CD4-positive, alpha-beta T cell (primary cell): ENCODE results near the gene ARID1B. TPM values are rescaled to one million over a fixed set of nuclear protein-coding genes. Genes with fewer than 3 reads are reported as not detected.

Source experiments
- ATAC-seq: fragments of 200-7000 bp; cut with Tn5 transposase; one replicate; pipeline ENCODE4 v1.10.0; 2022; ENCODE audit warnings: mild to moderate bottlenecking; ENCODE audit not compliant: poor library complexity
- CTCF ChIA-PET: fragments of 350-600 bp; sonication (Branson Sonifier 250); formaldehyde crosslinking; loops from one replicate; lab custom pipeline; 2021; ENCODE audit warnings: antibody characterized with exemption, inconsistent platforms; lab: Charles Lee
- POLR2A ChIA-PET: fragments of 350-600 bp; sonication (Branson Sonifier 250); formaldehyde crosslinking; loops from one replicate; lab custom pipeline; 2021; ENCODE audit warnings: antibody characterized with exemption, inconsistent platforms; lab: Charles Lee
- DNase-seq, 14 experiments: peaks; one replicate each; pipeline ENCODE4 v3.0.0-alpha.2; 2013 to 2020; ENCODE audit warnings: mixed read lengths in 2 of 14
- H3K27ac ChIP-seq, 2 donors: one replicate each; pipeline versions ENCODE4 v1.5.1 to v1.7.0; 2013; ENCODE audit warnings: low read length in 2 of 2, low read depth in 1 of 2, mild to moderate bottlenecking in 1 of 2
- H3K27me3 ChIP-seq, 2 experiments: 1 replicate in 1 of 2; 2 replicates in 1 of 2; pipeline versions ENCODE4 v1.6.1 to v1.7.0; 2013; ENCODE audit warnings: low read length in 2 of 2, control low read depth in 1 of 2, mild to moderate bottlenecking in 1 of 2, moderate library complexity in 1 of 2; ENCODE audit not compliant: insufficient read depth in 2 of 2, control insufficient read depth in 1 of 2
- H3K36me3 ChIP-seq: one replicate; pipeline ENCODE4 v1.6.1; 2013; ENCODE audit warnings: low read length, control low read depth; ENCODE audit not compliant: insufficient read depth
- H3K4me1 ChIP-seq: one replicate; pipeline ENCODE4 v1.6.1; 2013; ENCODE audit warnings: low read length, control low read depth; ENCODE audit not compliant: insufficient read depth
- H3K4me3 ChIP-seq: one replicate; pipeline ENCODE4 v1.5.1; 2013; ENCODE audit warnings: mild to moderate bottlenecking, low read length, moderate library complexity
- H3K9me3 ChIP-seq, 2 experiments: 1 replicate in 1 of 2; 2 replicates in 1 of 2; pipeline versions ENCODE4 v1.6.1 to v1.7.0; 2013; ENCODE audit warnings: low read length in 2 of 2, mild to moderate bottlenecking in 2 of 2, control low read depth in 1 of 2, moderate library complexity in 1 of 2; ENCODE audit not compliant: control insufficient read depth in 1 of 2, insufficient read depth in 1 of 2
- H3K27ac Mint-ChIP-seq: one replicate; pipeline ENCODE4 v1.8.0; 2020; ENCODE audit warnings: mixed read lengths
- H3K27me3 Mint-ChIP-seq: one replicate; pipeline ENCODE4 v1.8.0; 2021; ENCODE audit warnings: mixed read lengths
- H3K36me3 Mint-ChIP-seq: one replicate; pipeline ENCODE4 v1.8.0; 2021; ENCODE audit warnings: low read depth, mixed read lengths
- H3K4me1 Mint-ChIP-seq: one replicate; pipeline ENCODE4 v1.8.0; 2021; ENCODE audit warnings: low read depth, mixed read lengths
- H3K4me3 Mint-ChIP-seq: one replicate; pipeline ENCODE4 v1.8.0; 2020; ENCODE audit warnings: mild to moderate bottlenecking, mixed read lengths
- H3K9me3 Mint-ChIP-seq: one replicate; pipeline ENCODE4 v1.8.0; 2020; ENCODE audit warnings: mixed read lengths
- intact Hi-C, 2 experiments: fragments of 100-400 bp; cut with DNase I in 1 of 2; cut with micrococcal nuclease in 1 of 2; formaldehyde crosslinking; loops; one replicate each; pipeline versions ENCODE4 v1.15.1 to v1.9.0; 2023 to 2025; cut with DNase I, micrococcal nuclease
- total RNA-seq, 174 experiments: library from RNA in 2 of 174; stranded (reverse) in 2 of 174; gene quantifications; one replicate each; pipeline ENCODE4 v1.2.3 and lab custom pipeline; 2021 to 2026
- TF ChIP-seq, protein P1 (sequence below): fragments of 200-600 bp; IDR thresholded peaks from one replicate; pipeline ENCODE4 v1.8.0; 2022; ENCODE audit warnings: antibody characterized with exemption, mild to moderate bottlenecking

The ARID1B gene
- total RNA-seq, 2 experiments from 2014 or later = 120 to 125 TPM

DNA sequence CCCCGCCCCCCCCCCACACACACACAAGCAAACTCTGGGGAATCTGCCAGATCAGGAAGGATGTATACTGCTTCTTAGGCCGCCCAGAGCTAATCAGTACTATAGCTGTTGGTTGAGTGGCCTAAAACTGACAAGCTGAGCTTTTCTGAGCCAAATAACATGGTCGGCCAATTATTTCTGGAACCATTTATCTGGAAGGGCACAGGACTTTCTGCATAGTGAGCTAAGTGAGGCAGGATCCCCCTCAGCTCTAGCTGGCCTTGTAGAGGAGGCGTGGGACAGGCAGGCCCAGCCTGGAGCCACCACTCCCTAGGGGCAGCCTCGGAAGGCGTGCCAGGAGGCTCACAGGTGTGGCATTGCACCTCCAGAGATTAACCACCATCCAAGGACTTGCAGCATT, 346.1 kb downstream of the ARID1B start:
- Mint-ChIP-seq H3K9me3 (no peaks in the 10 kb centered on the region), H3K4me3 (no peak overlapping the region), H3K4me1 (peaks cover 28% of the 10 kb centered on the region), H3K27me3 (no peaks in the 10 kb centered on the region), H3K36me3 (peaks cover 36% of the 10 kb centered on the region), H3K27ac (no peak overlapping the region)
- intact Hi-C loops = no loop called here
- CTCF ChIA-PET = no interaction called here
- Histone ChIP-seq H3K4me1 (no peaks in the 10 kb centered on the region), H3K27ac (no peak overlapping the region), H3K27me3 (no peaks in the 10 kb centered on the region), H3K4me3 (no peak overlapping the region), H3K9me3 (no peaks in the 10 kb centered on the region), H3K36me3 (peaks cover 14% of the 10 kb centered on the region)
- TF ChIP-seq, protein P1, sequence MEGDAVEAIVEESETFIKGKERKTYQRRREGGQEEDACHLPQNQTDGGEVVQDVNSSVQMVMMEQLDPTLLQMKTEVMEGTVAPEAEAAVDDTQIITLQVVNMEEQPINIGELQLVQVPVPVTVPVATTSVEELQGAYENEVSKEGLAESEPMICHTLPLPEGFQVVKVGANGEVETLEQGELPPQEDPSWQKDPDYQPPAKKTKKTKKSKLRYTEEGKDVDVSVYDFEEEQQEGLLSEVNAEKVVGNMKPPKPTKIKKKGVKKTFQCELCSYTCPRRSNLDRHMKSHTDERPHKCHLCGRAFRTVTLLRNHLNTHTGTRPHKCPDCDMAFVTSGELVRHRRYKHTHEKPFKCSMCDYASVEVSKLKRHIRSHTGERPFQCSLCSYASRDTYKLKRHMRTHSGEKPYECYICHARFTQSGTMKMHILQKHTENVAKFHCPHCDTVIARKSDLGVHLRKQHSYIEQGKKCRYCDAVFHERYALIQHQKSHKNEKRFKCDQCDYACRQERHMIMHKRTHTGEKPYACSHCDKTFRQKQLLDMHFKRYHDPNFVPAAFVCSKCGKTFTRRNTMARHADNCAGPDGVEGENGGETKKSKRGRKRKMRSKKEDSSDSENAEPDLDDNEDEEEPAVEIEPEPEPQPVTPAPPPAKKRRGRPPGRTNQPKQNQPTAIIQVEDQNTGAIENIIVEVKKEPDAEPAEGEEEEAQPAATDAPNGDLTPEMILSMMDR = no peak
- POLR2A ChIA-PET = no interaction called here
- DNase-seq (no peak), ATAC-seq (no peak)

DNA sequence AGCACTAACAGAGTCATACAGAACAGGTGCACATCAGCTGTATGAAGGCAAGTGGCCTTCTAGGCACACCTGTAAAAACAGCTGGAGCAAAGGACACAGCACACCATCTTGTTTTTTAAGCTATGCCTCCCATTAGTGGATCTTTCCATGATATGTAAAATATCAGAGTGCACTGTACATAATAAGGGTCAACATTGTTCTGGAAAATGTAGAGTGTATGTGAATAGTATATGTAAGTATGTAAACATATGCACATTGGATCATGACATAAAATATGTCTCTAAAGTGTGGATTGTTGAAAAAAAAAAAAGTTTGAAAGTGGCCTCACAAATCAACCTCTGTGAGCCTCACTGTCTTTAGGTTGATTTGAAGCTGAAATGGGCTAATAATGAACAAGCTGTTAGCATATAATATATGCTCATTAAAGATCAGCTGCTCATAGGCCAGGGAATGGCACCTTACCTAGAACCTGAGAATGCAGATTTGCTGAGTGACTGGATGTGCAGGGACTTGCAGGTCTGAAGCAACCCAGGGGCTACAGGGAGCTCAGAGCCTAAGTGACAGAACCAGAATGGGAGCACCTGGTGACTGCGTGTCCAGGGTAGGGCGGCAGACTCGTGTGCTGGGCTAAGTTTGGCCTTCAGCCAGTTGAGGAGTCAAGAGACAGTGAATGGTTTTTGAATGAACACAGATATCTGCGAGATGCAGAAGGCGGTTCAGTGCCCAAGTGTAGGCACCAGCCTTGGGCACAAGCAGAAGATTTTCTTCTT, 347.5 kb downstream of the ARID1B start:
- Histone ChIP-seq H3K27me3 (no peaks in the 10 kb centered on the region), H3K4me3 (no peak overlapping the region), H3K27ac (no peak overlapping the region), H3K4me1 (no peaks in the 10 kb centered on the region), H3K36me3 (peaks cover 11% of the 10 kb centered on the region), H3K9me3 (no peaks in the 10 kb centered on the region)
- Mint-ChIP-seq H3K4me1 (peaks cover 39% of the 10 kb centered on the region), H3K36me3 (peaks cover 32% of the 10 kb centered on the region), H3K27ac (no peak overlapping the region), H3K9me3 (no peaks in the 10 kb centered on the region), H3K4me3 (no peak overlapping the region), H3K27me3 (no peaks in the 10 kb centered on the region)
- TF ChIP-seq, protein P1 = no peak
- ATAC-seq (no peak), DNase-seq (no peak)
- ChIA-PET POLR2A (no interaction called here), CTCF (interaction anchor here (0.7 kb wide), 1 partner anchor 1480 kb away, joined by 3 read pairs; no protein-coding TSS in a partner anchor)
- intact Hi-C loops = no loop called here

DNA sequence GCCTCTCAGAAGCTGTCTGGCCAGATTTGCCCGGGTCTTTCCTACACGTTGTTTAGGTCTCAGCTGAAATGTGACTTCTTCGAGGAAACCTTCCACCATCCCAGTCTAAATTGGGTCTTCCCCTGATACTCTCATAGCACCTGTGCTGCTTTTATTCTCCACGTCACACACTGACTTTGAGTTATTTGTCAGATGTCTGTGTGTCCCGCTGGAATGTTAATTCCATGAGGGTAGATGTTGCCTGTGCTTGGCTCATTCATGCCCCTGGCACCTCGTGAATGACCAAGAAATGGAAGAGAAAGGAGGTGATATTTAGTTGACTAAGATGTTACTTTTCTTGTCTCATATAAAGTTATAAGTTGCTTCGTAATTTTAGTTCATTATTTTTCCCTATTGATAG, 348.4 kb downstream of the ARID1B start:
- Histone ChIP-seq H3K4me1 (no peaks in the 10 kb centered on the region), H3K27ac (no peak overlapping the region), H3K4me3 (no peak overlapping the region), H3K27me3 (no peaks in the 10 kb centered on the region), H3K9me3 (no peaks in the 10 kb centered on the region), H3K36me3 (peaks cover 6% of the 10 kb centered on the region)
- H3K9me3 Mint-ChIP-seq = no peaks in the 10 kb centered on the region
- H3K36me3 Mint-ChIP-seq = peaks cover 26% of the 10 kb centered on the region
- no peaks in the 10 kb centered on the region for H3K27me3 Mint-ChIP-seq
- TF ChIP-seq, protein P1 = no peak
- no peak overlapping the region for H3K27ac Mint-ChIP-seq
- H3K4me3 Mint-ChIP-seq = no peak overlapping the region
- intact Hi-C loops = no loop called here
- peaks cover 34% of the 10 kb centered on the region for H3K4me1 Mint-ChIP-seq
- ATAC-seq (no peak), DNase-seq (no peak)
- ChIA-PET POLR2A (no interaction called here), CTCF (no interaction called here)
